ENCODE measurements around the gene COL11A1. TPM values are rescaled to one million over a fixed set of nuclear protein-coding genes. Genes with fewer than 3 reads are reported as not detected.
A peak's percentile ranks its signal among the peaks of the same experiment; 100 is the strongest.

The COL11A1 gene
- total RNA-seq, 1 experiment from 2014 or later = not detected

DNA sequence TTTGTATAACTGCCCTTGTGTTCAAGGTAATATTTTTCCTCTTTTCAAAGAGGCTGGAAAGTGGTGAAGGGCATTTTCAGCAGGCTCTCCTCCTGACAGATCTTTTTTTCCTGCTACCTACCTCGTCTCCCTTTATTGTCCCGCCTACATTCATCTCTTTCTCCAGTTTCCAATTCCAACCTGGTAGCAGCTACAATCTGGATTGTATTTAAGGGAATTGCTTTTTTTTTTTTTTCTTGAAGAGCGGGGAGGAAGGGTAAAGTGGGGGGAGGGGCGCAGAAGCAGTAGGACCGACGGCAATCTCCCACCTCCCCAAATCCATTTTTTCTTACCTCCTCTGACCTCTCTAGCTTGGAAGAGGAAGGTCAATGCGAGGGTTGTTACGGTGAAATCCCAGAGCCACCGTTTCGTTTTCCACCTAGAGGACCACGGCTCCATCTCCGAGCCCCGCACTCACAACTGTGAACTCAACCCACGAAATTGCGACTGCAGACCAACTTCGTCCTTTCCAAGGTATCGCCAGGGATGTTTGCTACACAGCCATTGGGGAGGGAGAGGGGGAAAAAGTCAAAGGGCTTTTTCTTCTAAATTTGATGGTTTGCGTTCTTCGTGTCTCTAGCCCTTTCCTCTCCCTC lies 464 bp downstream of the COL11A1 start:
- BruUV-seq (replicated peaks) = no TSS peak
- H3K36me3 ChIP-seq (ENCODE audit: low read depth) = no peaks in the 10 kb centered on the region
- POLR2A ChIA-PET (ENCODE audit: unreplicated experiment) = no interaction called here
- H3K4me2 ChIP-seq = no peak overlapping the region
- H3F3A ChIP-seq (ENCODE audit: insufficient read depth, low read depth) = no peaks in the 10 kb centered on the region
- H3K4me3 ChIP-seq = no peak overlapping the region
- H3K27ac ChIP-seq = no peak overlapping the region
- CTCF ChIA-PET = interaction anchor here (0.6 to 1.3 kb wide), 3 partner anchors 31 to 355 kb away, joined by 3 to 14 read pairs (median 9); no protein-coding TSS in a partner anchor
- intact Hi-C loops (cut with micrococcal nuclease; ENCODE audit: unreplicated experiment) = loop anchor here (10.0 kb wide), 1 partner anchor 347 kb away; no protein-coding TSS in a partner anchor
- H3K4me1 ChIP-seq (replicated peaks; ENCODE audit: insufficient read depth) = no peaks in the 10 kb centered on the region
- H3K27me3 ChIP-seq (ENCODE audit: insufficient read depth, low read depth) = no peaks in the 10 kb centered on the region
- H3K9me3 ChIP-seq (ENCODE audit: insufficient read depth, low read depth) = no peaks in the 10 kb centered on the region
- TF ChIP-seq EZH2 (IDR thresholded peaks at IDR 0.05; ENCODE audit: low read depth) = no peak
- TF ChIP-seq, protein P1, sequence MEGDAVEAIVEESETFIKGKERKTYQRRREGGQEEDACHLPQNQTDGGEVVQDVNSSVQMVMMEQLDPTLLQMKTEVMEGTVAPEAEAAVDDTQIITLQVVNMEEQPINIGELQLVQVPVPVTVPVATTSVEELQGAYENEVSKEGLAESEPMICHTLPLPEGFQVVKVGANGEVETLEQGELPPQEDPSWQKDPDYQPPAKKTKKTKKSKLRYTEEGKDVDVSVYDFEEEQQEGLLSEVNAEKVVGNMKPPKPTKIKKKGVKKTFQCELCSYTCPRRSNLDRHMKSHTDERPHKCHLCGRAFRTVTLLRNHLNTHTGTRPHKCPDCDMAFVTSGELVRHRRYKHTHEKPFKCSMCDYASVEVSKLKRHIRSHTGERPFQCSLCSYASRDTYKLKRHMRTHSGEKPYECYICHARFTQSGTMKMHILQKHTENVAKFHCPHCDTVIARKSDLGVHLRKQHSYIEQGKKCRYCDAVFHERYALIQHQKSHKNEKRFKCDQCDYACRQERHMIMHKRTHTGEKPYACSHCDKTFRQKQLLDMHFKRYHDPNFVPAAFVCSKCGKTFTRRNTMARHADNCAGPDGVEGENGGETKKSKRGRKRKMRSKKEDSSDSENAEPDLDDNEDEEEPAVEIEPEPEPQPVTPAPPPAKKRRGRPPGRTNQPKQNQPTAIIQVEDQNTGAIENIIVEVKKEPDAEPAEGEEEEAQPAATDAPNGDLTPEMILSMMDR (conservative IDR thresholded peaks at IDR 0.05) = no peak
- no peaks in the 10 kb centered on the region for H3K79me2 ChIP-seq (ENCODE audit: low read depth)
- no peaks in the 10 kb centered on the region for H4K20me1 ChIP-seq (ENCODE audit: insufficient read depth)
- no peak for DNase-seq
- no peaks in the 10 kb centered on the region for H3K9me2 ChIP-seq (ENCODE audit: insufficient read depth)
- H2AFZ ChIP-seq = no peak overlapping the region

- no peaks in the 10 kb centered on the region for H3K9me3 ChIP-seq (ENCODE audit: insufficient read depth, low read depth)
- no peaks in the 10 kb centered on the region for H4K20me1 ChIP-seq (ENCODE audit: insufficient read depth)
- TF ChIP-seq EZH2 (IDR thresholded peaks at IDR 0.05; ENCODE audit: low read depth) = no peak
- TF ChIP-seq, protein P1 (conservative IDR thresholded peaks at IDR 0.05) = peak; percentile 64
- CTCF ChIA-PET = interaction anchor here (0.7 to 1.3 kb wide), 2 partner anchors 354 to 355 kb away, joined by 3 read pairs; no protein-coding TSS in a partner anchor
- H2AFZ ChIP-seq = no peak overlapping the region
- H3K4me1 ChIP-seq (replicated peaks; ENCODE audit: insufficient read depth) = no peaks in the 10 kb centered on the region
- no peak overlapping the region for H3K4me2 ChIP-seq
- peak in 1 of 2 experiments; percentile 5 for DNase-seq
- no peaks in the 10 kb centered on the region for H3K27me3 ChIP-seq (ENCODE audit: insufficient read depth, low read depth)
- H3K4me3 ChIP-seq = no peak overlapping the region
- H3K36me3 ChIP-seq (ENCODE audit: low read depth) = no peaks in the 10 kb centered on the region
- intact Hi-C loops (cut with micrococcal nuclease; ENCODE audit: unreplicated experiment) = loop anchor here (10.0 kb wide), 1 partner anchor 348 kb away; no protein-coding TSS in a partner anchor
- no peak overlapping the region for H3K27ac ChIP-seq
- POLR2A ChIA-PET (ENCODE audit: unreplicated experiment) = no interaction called here
- no peaks in the 10 kb centered on the region for H3K79me2 ChIP-seq (ENCODE audit: low read depth)
- H3K9me2 ChIP-seq (ENCODE audit: insufficient read depth) = no peaks in the 10 kb centered on the region
- no TSS peak for BruUV-seq (replicated peaks)
- no peaks in the 10 kb centered on the region for H3F3A ChIP-seq (ENCODE audit: insufficient read depth, low read depth)
Observed at GRCh38 chr1:103106426-103107341, 1.6 kb downstream of the COL11A1 start.

- TF ChIP-seq, protein P1 (conservative IDR thresholded peaks at IDR 0.05) = no peak
- TF ChIP-seq EZH2 (IDR thresholded peaks at IDR 0.05; ENCODE audit: low read depth) = no peak
- H3K79me2 ChIP-seq (ENCODE audit: low read depth) = no peaks in the 10 kb centered on the region
- H2AFZ ChIP-seq = no peak overlapping the region
- no peak overlapping the region for H3K27ac ChIP-seq
- intact Hi-C loops (cut with micrococcal nuclease; ENCODE audit: unreplicated experiment) = loop anchor here (10.0 kb wide), 1 partner anchor 353 kb away; no protein-coding TSS in a partner anchor
- H3K9me2 ChIP-seq (ENCODE audit: insufficient read depth) = no peaks in the 10 kb centered on the region
- H3K9me3 ChIP-seq (ENCODE audit: insufficient read depth, low read depth) = no peaks in the 10 kb centered on the region; the same call in 1 of the 2 replicates
- DNase-seq = no peak
- ChIA-PET POLR2A (ENCODE audit: unreplicated experiment) (no interaction called here), CTCF (no interaction called here)
- H3K4me3 ChIP-seq = no peak overlapping the region
- no peaks in the 10 kb centered on the region for H3F3A ChIP-seq (ENCODE audit: insufficient read depth, low read depth)
- no peaks in the 10 kb centered on the region for H3K4me1 ChIP-seq (replicated peaks; ENCODE audit: insufficient read depth)
- no peak overlapping the region for H3K4me2 ChIP-seq
- no TSS peak for BruUV-seq (replicated peaks)
- H3K36me3 ChIP-seq (ENCODE audit: low read depth) = no peaks in the 10 kb centered on the region
- no peaks in the 10 kb centered on the region for H4K20me1 ChIP-seq (ENCODE audit: insufficient read depth)
- H3K27me3 ChIP-seq (ENCODE audit: insufficient read depth, low read depth) = no peaks in the 10 kb centered on the region
Observed at GRCh38 chr1:103101399-103101798, 6.9 kb downstream of the COL11A1 start.

Data from PC-9 (cell line).